HG03469 (cell line): ENCODE measurements around the gene ITGB1.
"Not testable (repeated sequence)": the region's sequence is repeated elsewhere in the genome, so short reads cannot be mapped to it uniquely, and the experiment has no call there.

Source experiments
- ATAC-seq: cut with Tn5 transposase; IDR thresholded peaks from one replicate; pipeline ENCODE4 v1.9.1; 2021; ENCODE audit warnings: mild to moderate bottlenecking, moderate library complexity, moderate number of reproducible peaks; ENCODE audit not compliant: unreplicated experiment

Gene ITGB1

GRCh38 chr10:32940321-32941301, 17.4 kb downstream of the ITGB1 start:
- ATAC-seq: no peak

DNA sequence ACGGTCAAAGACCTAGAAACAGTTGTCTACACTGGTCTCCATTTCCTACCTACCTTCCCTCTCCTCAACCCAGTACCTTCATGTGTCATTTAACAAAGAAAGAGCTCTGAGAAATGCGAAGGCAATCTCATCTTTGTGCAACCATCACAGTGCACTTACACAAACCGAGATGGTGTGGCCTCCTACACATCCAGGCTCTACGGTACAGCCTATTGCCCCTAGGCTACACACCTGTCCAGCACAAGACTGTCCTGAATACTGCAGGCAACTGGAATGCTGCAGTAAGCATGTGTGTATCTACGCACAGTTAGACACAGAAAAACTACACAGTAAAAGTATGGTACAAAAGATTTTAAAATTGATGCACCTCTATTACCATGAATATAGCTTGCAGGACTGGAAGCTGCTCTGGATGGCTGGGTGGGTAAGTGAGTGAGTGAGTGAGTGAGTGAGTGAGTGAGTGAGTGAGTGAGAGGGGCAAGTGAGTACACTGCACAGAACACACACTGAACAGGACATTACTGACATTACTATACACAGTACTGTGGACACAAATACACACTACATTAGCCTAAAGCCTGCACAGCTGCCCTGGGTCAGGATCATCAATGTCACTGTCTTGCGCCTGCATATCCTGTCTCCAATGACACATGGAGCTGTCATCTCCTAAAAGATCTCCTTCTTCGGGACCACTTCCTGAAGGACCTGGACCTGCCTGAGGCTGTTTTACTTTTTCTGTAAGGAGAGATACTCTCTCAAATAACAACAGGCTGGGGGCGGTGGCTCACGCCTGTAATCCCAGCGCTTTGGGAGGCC, 18.5 kb downstream of the ITGB1 start:
- ATAC-seq: no peak

- ATAC-seq: no peak
These were observed 19.4 kb downstream of the ITGB1 start for GRCh38 chr10:32938554-32939061.

GRCh38 chr10:32937911-32938424, 20.1 kb downstream of the ITGB1 start:
- ATAC-seq: no peak

GRCh38 chr10:32932225-32932729, 25.8 kb downstream of the ITGB1 start:
- ATAC-seq: no peak

DNA sequence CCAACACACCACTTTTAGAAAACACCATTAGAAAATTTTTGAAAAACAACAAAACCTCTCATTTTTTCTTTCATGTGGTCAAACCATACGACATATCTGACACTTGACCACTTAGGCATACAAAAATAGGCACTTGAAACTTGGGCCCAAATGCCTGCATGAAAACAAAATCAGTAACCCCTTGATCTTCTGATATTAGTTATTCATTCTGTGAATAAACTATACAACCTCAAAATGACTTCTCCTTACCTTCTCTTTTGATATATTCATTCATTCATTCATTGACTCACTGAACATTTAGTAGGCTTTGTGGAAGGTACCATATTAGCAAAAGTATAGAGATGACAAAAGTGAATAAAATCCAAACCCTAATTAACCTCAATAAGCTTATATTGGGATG, 26.4 kb downstream of the ITGB1 start:
- no peak for ATAC-seq

GRCh38 chr10:32930036-32930435, 28.0 kb downstream of the ITGB1 start:
- ATAC-seq: no peak

DNA sequence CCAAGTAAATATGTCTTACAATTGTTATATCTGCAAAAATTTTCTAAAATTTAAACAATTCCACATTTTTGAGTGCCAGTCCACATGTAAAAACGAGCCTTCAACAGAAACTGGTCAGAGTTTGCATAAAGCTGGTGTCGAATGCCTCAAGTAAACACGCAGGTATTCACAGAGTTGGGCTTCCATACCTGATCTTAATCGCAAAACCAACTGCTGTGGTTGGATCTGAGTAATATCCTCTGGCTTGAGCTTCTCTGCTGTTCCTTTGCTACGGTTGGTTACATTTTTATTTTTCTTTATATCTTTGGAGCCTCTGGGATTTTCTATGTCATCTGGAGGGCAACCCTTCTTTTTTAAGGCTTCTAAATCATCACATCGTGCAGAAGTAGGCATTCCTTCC, 28.4 kb downstream of the ITGB1 start:
- no peak for ATAC-seq

- ATAC-seq: no peak
These were observed 30.3 kb downstream of the ITGB1 start for GRCh38 chr10:32927750-32928149.

- ATAC-seq: no peak
These were observed 34.2 kb downstream of the ITGB1 start for GRCh38 chr10:32923849-32924248.

DNA sequence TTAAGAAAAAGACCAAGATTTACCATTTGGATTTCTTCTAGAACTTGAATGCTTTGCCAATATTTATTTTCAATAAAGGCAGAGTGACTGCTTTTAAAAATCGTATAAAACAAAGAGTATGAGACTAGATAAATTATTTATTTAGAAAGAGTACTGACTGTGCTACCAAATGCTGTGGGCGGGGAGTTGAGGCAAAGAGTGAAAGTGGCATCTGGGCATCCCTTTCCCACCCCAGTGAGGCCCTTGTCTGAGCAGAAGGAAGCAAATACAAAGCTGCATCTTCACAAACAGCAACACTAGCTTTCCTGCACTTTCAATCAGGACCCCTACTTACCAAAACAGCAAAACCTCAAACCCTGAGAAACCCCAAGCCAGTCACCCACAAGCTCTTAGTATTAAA, 34.9 kb downstream of the ITGB1 start:
- no peak for ATAC-seq

DNA sequence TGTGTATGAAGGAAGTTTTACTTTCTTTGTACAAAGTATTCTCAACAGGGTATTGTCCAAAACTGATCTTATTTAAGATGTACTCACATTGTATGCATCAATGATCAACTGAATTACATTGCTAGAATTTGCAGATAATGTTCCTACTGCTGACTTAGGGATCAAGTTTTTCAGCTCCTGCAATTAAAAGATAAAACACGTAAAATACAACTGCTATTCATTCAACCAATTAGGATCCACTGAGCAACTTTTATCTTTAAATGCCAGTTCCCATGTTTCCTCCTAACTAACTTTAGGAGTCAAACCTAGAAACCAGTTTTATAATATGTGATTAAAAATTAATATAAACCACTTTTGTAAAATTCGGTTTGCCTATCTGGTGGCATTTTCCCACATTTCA, 35.9 kb downstream of the ITGB1 start:
- ATAC-seq: no peak

- not testable (repeated sequence) for ATAC-seq
These were observed 40.2 kb downstream of the ITGB1 start for GRCh38 chr10:32917817-32918216.

DNA sequence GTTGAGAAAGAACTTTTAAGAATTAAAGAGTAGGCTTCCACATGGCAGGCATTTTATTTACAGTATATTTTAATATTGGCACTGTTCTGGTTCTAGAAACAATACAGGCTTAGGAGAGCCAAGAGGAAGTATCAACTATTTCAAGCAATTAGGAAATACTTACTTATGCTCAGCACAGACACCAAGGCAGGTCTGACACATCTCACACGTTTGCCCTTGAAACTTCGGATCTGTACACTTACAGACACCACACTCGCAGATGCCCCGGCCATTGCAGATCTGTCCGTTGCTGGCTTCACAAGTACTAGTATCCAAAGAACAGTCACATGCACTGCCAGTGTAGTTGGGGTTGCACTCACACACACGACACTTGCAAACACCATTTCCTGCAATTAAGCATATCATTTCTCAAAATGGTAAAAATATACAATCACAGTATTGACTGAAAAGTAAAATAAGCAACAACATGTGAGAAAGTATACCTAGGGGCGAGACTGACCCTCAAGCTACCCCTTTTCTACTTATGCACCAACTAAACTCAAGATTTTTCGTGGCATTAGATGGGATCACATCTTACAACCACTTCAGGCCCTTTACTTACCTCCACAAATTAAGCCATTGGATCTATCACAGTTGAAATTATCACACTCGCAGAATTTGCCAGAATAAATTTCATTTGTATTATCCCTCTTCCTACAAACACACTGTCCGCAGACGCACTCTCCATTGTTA, 46.6 kb downstream of the ITGB1 start:
- no peak for ATAC-seq

GRCh38 chr10:32909970-32910369, 48.1 kb downstream of the ITGB1 start:
- not testable (repeated sequence) for ATAC-seq

GRCh38 chr10:32909456-32909855, 48.6 kb downstream of the ITGB1 start:
- ATAC-seq: no peak

- no peak for ATAC-seq
These were observed 51.4 kb downstream of the ITGB1 start for GRCh38 chr10:32906595-32906994.

DNA sequence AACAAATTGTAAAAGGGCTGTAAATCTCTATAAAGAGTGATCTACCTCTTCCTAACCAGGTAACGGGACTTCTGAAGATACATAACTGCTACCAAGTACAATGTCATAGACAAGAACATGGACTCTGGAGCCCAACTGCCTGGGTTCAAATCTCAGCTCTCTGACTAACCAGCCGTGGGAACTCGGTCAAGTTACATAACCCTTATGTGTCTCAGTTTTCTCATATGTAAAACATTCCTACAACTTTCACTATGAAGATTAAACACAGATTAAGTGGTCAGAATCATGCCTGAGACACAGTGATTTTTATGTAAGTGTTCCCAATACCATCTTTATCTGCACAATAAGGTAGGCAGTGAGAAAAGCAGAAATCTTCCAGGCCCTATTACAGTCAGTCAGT, 52.6 kb downstream of the ITGB1 start:
- ATAC-seq: no peak

DNA sequence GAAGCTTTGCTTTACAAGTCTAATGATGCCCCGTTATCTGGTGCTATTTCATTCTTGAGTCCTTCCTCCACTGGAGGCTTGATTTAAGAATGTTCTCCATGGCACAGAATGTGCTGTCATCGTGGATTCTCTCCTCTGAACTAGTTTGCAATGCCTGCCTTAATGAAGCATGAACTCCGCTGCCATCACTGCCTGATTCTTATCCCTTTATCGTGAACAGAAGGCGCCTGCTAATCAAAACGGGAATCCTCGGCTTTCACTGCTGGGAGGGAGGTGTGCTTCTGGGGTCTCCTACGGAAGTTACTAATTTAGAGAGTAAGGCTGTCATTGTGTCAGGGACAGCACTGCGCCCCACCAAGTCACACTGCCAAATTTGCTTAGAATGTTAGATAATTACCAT, 56.2 kb downstream of the ITGB1 start:
- no peak for ATAC-seq

DNA sequence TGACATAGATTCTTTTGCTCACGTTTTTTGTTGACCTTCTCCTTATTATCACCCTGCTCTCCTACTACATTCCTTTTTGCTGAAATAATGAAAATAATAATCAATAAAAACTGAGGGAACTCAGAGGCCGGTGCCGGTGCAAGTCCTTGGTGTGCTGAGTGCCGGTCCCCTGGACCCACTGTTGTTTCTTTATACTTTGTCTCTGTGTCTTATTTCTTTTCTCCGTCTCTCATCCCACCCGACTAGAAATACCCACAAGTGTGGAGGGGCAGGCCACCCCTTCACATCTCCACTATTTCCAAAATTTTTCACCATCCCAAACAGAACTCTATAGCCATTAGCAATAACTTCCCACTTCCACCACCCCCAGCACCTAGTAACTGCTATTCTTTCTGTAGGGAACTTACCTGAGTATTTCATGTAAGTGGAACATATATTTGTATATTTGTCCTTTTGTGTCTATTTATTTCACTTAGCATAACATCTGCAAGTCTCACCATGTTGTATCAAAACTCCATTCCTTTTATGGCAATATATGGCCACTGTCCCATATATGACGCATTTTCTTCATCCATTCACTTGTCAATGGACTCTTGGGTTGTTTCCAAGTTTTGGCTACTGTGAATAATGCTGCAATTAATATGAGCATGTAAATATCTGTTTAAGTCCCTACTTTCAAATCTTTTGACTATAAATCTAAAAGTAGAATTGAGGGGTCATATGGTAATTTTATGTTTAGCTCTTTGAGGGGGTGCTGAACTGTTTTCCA, 62.6 kb downstream of the ITGB1 start:
- not testable (repeated sequence) for ATAC-seq
